Activated T-helper 2 cell treated with anti-CD3 and anti-CD28 coated beads, Interferon-gamma antibody, Interleukin-2, Interleukin-4, amounts not matched to agents 10 μg/mL and 5 μg/mL and 100 μg/mL, durations not matched to agents 14 hours and 24 hours and 36 hours (primary cell): ENCODE results near the gene XIAP. TPM values are rescaled to one million over a fixed set of nuclear protein-coding genes. Genes with fewer than 3 reads are reported as not detected.
A peak's percentile ranks its signal among the peaks of the same experiment; 100 is the strongest.
"Not testable (repeated sequence)": the region's sequence is repeated elsewhere in the genome, so short reads cannot be mapped to it uniquely, and the experiment has no call there.

Experiments
- DNase-seq: peaks from one replicate; pipeline ENCODE4 v3.0.0; 2021; ENCODE audit warnings: low spot score
- H3K27ac Mint-ChIP-seq: one replicate; pipeline ENCODE4 v1.8.0; 2021; ENCODE audit warnings: mixed read lengths
- H3K27me3 Mint-ChIP-seq: one replicate; pipeline ENCODE4 v1.8.0; 2021; ENCODE audit warnings: low read depth, mixed read lengths
- H3K36me3 Mint-ChIP-seq: one replicate; pipeline ENCODE4 v1.8.0; 2021; ENCODE audit warnings: low read depth, mixed read lengths
- H3K4me1 Mint-ChIP-seq: one replicate; pipeline ENCODE4 v1.8.0; 2021; ENCODE audit warnings: low read depth, mixed read lengths
- H3K4me3 Mint-ChIP-seq: one replicate; pipeline ENCODE4 v1.8.0; 2021; ENCODE audit warnings: low read depth, mild to moderate bottlenecking, moderate library complexity, mixed read lengths
- H3K9me3 Mint-ChIP-seq: one replicate; pipeline ENCODE4 v1.8.0; 2021; ENCODE audit warnings: mixed read lengths
- intact Hi-C: fragments of 100-400 bp; cut with micrococcal nuclease; formaldehyde crosslinking; loops from one replicate; pipeline ENCODE4 v1.15.1; 2023
- total RNA-seq: library from RNA; stranded (reverse); gene quantifications from 2 replicates; pipeline ENCODE4 v1.2.3, GENCODE V29; 2022

The XIAP gene
- total RNA-seq, 1 donor from 2014 or later, result 33.4 TPM

DNA sequence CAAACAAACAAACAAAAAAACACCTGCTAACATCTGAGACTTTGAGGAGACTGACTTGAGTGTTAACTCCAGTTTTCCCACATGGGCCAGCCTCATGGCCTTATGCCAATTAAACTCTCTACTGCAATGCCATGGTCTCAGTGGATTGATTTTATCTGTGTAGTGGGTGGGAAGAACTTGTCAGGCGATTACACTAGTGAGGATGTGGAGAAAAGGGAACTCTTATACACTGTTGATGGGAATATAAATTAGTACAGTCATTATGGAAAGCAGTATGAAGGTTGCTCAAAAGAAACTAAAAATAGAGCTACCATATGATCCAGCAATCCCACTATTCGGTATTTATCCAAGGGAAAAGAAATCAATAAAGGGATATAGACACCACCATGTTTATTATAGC is 12.8 kb upstream of the XIAP start:
- Mint-ChIP-seq H3K4me3 (no peak overlapping the region), H3K9me3 (no peaks in the 10 kb centered on the region), H3K36me3 (no peaks in the 10 kb centered on the region), H3K27ac (no peak overlapping the region), H3K27me3 (no peaks in the 10 kb centered on the region), H3K4me1 (peaks cover 5% of the 10 kb centered on the region)
- DNase-seq, result no peak
- intact Hi-C loops, result no loop called here

DNA sequence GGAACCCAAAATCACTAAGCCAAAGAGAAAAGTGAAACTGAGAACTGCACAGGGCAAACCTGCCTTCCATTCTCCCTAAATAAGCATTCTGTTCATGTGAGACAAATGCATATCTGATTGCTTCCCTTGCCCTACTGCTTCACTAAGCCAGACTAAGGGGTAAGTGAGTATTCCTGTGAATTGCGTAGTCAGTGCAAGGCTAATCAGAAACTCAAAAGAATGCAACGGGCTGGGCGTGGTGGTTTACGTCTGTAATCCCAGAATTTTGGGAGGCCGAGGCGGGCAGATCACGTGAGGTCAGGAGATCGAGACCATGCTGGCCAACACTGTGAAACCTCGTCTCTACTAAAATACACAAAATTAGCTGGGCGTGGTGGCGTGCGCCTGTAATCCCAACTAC is 10.8 kb upstream of the XIAP start:
- Mint-ChIP-seq H3K4me3 (no peak overlapping the region), H3K4me1 (peaks cover 5% of the 10 kb centered on the region), H3K27ac (no peak overlapping the region), H3K36me3 (no peaks in the 10 kb centered on the region), H3K27me3 (no peaks in the 10 kb centered on the region), H3K9me3 (no peaks in the 10 kb centered on the region)
- no peak for DNase-seq
- intact Hi-C loops, result no loop called here

DNA sequence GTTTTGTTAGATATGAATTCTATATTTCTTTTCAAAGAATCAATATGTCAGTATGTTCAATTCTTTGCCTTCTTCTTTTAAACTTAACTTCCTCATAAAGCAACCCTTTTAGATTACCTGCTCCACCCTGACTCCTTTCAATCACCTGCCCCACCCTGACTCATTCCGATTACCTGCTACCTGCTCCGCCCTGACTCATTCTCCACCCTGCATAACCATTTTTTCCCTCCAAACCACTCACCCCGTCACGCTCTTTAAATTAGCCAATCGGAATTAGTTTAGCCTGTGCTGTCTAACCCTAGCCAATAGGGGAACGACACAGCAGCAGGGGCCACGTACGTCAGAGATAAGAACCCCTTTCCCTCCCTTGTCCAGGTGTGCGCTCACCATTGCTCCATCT is 9.9 kb upstream of the XIAP start:
- H3K4me1 Mint-ChIP-seq, DNase-seq, H3K9me3 Mint-ChIP-seq, H3K27ac Mint-ChIP-seq, H3K36me3 Mint-ChIP-seq, H3K4me3 Mint-ChIP-seq, H3K27me3 Mint-ChIP-seq: not testable (repeated sequence)
- intact Hi-C loops, result loop anchor here (10.0 kb wide), 1 partner anchor 495 kb away; the partner anchor contains the start of gene SH2D1A

DNA sequence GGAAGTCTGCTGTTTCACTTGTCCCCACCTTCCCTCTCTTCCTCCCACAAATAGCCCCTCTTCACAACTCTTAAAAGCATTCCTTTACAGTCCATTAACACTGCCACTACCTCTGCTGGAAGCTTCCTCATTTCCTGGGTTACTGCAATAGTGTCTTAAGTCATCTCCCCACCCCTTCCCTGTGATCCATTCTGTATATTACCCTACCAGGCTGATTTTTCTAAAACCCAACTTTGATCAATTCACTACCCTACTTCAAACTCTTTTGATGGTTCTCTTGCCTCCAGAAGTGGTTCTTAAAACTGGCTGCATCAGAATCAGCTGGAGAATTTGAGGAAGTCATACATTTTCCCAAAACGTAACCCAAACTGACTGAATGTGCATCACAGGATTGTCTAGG is 8.8 kb upstream of the XIAP start:
- no peak for DNase-seq
- H3K4me1 Mint-ChIP-seq, result peaks cover 5% of the 10 kb centered on the region
- no peaks in the 10 kb centered on the region for H3K27me3 Mint-ChIP-seq
- intact Hi-C loops, result loop anchor here (10.0 kb wide), 1 partner anchor 494 kb away; the partner anchor contains the start of gene SH2D1A
- H3K27ac Mint-ChIP-seq, result no peak overlapping the region
- H3K36me3 Mint-ChIP-seq, result no peaks in the 10 kb centered on the region
- no peaks in the 10 kb centered on the region for H3K9me3 Mint-ChIP-seq
- no peak overlapping the region for H3K4me3 Mint-ChIP-seq

DNA sequence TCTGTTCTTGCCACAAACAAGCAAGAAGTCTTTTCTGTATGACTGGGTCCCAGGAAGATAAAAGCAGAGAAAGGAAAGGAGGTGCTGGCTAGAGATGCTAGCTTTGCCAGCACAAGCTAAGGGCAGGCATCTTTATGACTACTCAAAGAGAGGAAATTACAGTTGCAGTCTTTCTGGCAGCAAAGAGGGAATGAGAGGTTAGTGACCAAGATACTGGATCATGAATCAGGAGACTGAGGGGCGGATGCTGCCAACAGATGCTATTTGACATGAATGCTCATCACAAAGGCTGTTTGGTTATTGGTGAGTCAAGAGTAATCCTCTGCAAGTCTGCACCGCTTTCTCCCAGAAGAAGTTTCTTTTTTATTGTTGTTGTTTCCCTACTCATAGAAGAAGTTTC is 5.5 kb upstream of the XIAP start:
- DNase-seq, result no peak
- intact Hi-C loops, result loop anchor here (10.0 kb wide), 1 partner anchor 490 kb away; the partner anchor contains the start of gene SH2D1A
- Mint-ChIP-seq H3K9me3 (no peaks in the 10 kb centered on the region), H3K4me1 (peaks cover 4% of the 10 kb centered on the region), H3K4me3 (no peak overlapping the region), H3K36me3 (no peaks in the 10 kb centered on the region), H3K27ac (no peak overlapping the region), H3K27me3 (no peaks in the 10 kb centered on the region)

DNA sequence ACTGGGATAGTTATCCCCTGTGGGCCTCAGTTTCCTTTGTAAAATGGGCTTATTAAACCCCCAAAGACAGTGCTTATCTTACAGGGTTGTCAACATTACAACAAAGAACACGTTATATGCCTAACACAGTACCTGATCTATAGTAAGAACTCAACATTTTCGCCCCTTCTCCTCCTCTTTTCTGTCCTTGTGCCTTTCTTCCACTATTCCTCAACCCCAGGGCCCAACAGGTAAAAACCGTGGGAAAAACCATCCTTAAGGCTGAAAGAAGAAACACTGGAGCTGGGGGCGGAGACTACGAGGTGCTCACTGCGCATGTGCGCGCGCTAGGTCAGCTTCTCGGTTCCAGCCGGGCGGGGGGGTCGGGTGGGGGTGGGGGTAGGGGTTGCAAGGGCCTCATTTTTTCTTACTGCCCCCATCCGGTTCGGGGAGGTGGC is 426 bp upstream of the XIAP start:
- peaks cover 6% of the 10 kb centered on the region for H3K36me3 Mint-ChIP-seq
- peak overlapping the region; percentile 84 for H3K4me3 Mint-ChIP-seq
- H3K27me3 Mint-ChIP-seq, result no peaks in the 10 kb centered on the region
- peaks cover 7% of the 10 kb centered on the region for H3K4me1 Mint-ChIP-seq
- peak overlapping the region; percentile 84 for H3K27ac Mint-ChIP-seq
- DNase-seq, result no peak
- no peaks in the 10 kb centered on the region for H3K9me3 Mint-ChIP-seq
- intact Hi-C loops, result loop anchor here (1.0 to 10.0 kb wide), 3 partner anchors 19 to 485 kb away; partner anchors contain the start of gene SH2D1A

DNA sequence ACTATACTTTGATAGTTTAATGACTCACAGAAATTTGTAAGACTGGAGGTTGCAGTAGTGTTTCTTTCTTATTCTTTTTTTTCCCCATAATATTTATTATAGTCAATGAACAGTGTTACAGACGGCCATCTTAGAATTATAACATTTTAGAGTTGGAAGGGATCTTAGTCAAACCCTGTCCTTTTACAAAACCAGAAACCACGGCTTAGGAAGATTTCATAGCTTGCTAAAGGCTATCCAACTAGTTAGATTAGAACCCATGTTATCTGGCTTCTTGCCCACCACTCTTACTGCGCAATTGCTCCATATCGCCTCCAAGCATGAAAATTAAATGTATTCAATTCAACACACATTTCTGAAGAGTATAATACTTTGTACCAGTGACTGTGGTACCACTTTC is 1.1 kb downstream of the XIAP start:
- no peaks in the 10 kb centered on the region for H3K9me3 Mint-ChIP-seq
- intact Hi-C loops, result loop anchor here (1.0 kb wide), 2 partner anchors 8 to 102 kb away; no protein-coding TSS in a partner anchor
- peak overlapping the region; percentile 84 for H3K27ac Mint-ChIP-seq
- H3K4me3 Mint-ChIP-seq, result peak overlapping the region; percentile 84
- DNase-seq, result no peak
- H3K27me3 Mint-ChIP-seq, result no peaks in the 10 kb centered on the region
- H3K36me3 Mint-ChIP-seq, result peaks cover 14% of the 10 kb centered on the region
- H3K4me1 Mint-ChIP-seq, result peaks cover 9% of the 10 kb centered on the region

DNA sequence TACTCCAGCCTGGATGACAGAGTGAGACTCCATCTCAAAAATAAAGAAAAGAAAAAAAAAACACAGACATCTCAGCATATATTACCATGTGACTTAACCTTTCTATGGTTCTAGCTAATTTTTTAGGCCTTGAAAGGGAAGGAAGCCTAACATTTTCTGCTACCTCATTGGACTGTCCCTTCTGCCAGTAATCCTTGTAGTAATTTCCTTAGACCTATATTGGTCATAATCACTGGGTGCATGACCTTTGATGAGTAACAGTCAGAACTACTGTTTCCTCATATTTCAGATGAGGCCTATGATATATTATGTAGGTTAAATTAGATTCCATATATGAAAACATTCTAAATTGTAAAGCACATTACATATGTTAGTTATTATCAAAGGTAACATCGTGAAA is 9.6 kb downstream of the XIAP start:
- intact Hi-C loops, result loop anchor here (1.0 kb wide), 1 partner anchor 9 kb away; the partner anchor contains the start of gene XIAP
- Mint-ChIP-seq H3K9me3 (no peaks in the 10 kb centered on the region), H3K4me3 (peak overlapping the region; percentile 13)

DNA sequence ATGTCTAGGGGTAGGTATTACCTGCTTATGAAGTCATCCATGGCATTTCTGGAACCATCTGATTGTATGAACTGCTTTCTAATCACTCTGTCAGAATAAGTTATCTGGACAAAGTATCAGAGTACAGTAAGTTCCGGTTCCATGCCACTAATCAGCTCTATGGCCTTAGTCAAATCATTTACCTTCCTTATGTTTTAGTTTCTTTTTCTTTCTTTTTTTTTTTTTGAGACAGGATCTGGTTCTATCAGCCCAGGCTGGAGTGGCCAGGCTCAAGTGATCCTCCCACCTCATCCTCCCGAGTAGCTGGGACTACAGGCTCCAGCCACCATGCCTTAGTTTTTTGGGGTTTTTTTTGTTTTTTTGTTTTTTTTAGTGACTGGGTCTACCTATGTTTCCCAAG is 11.5 kb downstream of the XIAP start:
- no peak for DNase-seq
- intact Hi-C loops, result no loop called here
- Mint-ChIP-seq H3K4me1 (peaks cover 6% of the 10 kb centered on the region), H3K9me3 (no peaks in the 10 kb centered on the region), H3K27me3 (no peaks in the 10 kb centered on the region), H3K36me3 (peaks cover 15% of the 10 kb centered on the region), H3K27ac (no peak overlapping the region), H3K4me3 (no peak overlapping the region)

More for the DNA sequence above, 9.6 kb downstream of the XIAP start:
- DNase-seq, result no peak
- H3K36me3 Mint-ChIP-seq, result peaks cover 23% of the 10 kb centered on the region
- H3K27ac Mint-ChIP-seq, result peak overlapping the region; percentile 51
- peaks cover 8% of the 10 kb centered on the region for H3K4me1 Mint-ChIP-seq
- no peaks in the 10 kb centered on the region for H3K27me3 Mint-ChIP-seq

DNA sequence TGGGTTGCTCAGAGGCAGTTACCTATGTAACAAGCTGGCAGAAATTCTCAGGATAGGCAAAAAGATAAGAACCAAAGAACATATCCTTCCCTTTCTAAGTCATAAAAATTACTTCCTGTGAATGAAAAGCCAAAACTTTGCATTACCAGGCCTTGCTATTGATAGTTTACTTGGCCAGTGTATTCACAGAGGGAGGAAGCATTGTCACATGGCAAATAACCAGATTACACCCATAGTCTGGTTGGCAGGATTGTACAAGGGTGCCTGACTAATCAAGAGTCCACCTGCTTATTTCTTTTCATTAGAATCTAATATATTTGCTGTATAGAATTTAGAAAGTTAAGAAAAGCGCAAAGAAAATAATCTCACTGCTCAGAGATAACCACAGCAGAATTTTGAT is 14.1 kb downstream of the XIAP start:
- intact Hi-C loops, result no loop called here
- DNase-seq, result no peak
- H3K36me3 Mint-ChIP-seq, result peaks cover 15% of the 10 kb centered on the region

DNA sequence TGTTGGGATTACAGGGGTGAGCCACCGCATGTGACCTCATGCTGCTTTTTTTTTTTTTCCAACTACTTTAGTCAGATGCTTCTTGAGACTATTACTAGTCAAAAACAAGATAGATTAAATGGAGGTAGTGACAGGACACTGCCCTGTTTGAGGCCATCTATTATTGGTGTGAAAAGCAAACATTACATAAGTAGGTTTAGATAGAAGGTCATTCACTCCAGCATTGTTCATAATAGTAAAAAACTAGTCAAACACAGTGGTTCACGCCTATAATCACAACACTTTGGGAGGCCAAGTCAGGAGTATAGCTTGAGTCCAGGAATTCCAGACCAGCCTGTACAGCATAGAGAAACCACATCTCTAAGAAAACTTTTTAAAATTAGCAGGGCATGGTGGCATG is 16.3 kb downstream of the XIAP start:
- intact Hi-C loops, result loop anchor here (5.0 kb wide), 1 partner anchor 86 kb away; the partner anchor contains the start of gene STAG2
- Mint-ChIP-seq H3K27ac (no peak overlapping the region), H3K4me1 (peaks cover 17% of the 10 kb centered on the region), H3K36me3 (peaks cover 11% of the 10 kb centered on the region), H3K27me3 (no peaks in the 10 kb centered on the region), H3K4me3 (no peak overlapping the region), H3K9me3 (no peaks in the 10 kb centered on the region)
- no peak for DNase-seq

More for the DNA sequence above, 14.1 kb downstream of the XIAP start:
- no peaks in the 10 kb centered on the region for H3K27me3 Mint-ChIP-seq
- no peak overlapping the region for H3K27ac Mint-ChIP-seq
- H3K4me3 Mint-ChIP-seq, result no peak overlapping the region
- no peaks in the 10 kb centered on the region for H3K9me3 Mint-ChIP-seq
- H3K4me1 Mint-ChIP-seq, result peaks cover 14% of the 10 kb centered on the region

DNA sequence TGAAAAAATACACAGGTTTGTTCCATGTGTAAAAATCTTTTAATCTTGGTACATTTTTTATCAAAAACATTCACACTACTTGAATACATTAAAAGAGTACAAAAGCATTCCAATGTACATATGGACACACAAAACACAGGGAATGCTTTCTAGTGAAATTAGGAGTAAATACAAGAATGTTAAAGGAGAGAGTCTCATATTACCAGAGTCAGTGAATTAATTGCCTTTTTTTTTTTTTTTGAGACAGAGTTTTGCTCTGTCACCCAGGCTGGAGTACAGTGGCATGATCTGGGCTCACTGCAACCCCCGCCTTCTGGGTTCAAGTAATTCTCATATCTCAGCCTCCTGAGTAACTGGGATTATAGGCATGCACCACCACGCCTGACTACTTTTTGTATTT is 17.0 kb downstream of the XIAP start:
- H3K27me3 Mint-ChIP-seq, result no peaks in the 10 kb centered on the region
- H3K9me3 Mint-ChIP-seq, result no peaks in the 10 kb centered on the region
- H3K27ac Mint-ChIP-seq, result no peak overlapping the region
- H3K36me3 Mint-ChIP-seq, result peaks cover 14% of the 10 kb centered on the region
- DNase-seq, result no peak
- no peak overlapping the region for H3K4me3 Mint-ChIP-seq
- H3K4me1 Mint-ChIP-seq, result peaks cover 20% of the 10 kb centered on the region
- intact Hi-C loops, result loop anchor here (5.0 kb wide), 1 partner anchor 85 kb away; the partner anchor contains the start of gene STAG2

DNA sequence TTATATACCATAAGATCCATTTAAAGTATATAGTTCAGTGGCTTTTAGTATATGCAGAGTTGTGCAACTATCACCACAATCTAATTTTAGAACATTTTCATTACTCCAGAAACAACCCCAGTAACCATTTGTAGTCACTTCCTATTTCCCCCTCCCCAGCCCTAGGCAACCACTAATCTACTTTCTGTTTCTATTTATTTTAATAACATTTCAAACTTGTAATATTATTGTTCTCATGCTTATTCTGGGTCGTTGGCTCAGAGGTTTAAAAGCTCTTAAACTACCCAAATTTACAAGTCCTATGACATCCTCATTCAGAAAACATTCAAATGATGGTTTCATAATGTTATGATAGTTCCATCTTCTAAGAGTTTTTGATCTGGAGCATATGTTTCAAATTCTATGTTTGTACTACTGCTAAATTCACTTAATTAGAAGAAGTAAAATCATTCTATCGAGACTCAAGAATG is 18.4 kb downstream of the XIAP start:
- Mint-ChIP-seq H3K4me1 (peaks cover 20% of the 10 kb centered on the region), H3K27me3 (no peaks in the 10 kb centered on the region), H3K36me3 (peaks cover 8% of the 10 kb centered on the region), H3K9me3 (no peaks in the 10 kb centered on the region), H3K27ac (peak overlapping the region; percentile 58), H3K4me3 (peak overlapping the region; percentile 37)
- intact Hi-C loops, result loop anchor here (2.0 to 5.0 kb wide), 3 partner anchors 19 to 84 kb away; partner anchors contain the start of gene STAG2
- DNase-seq, result no peak
